Activated naive CD8-positive, alpha-beta T cell treated with anti-CD3 and anti-CD28 coated beads, Interleukin-2, amount 10 ng/mL, durations not matched to agents 7 days and 5 days (primary cell): Measurements from ENCODE around the gene INSC. TPM values are rescaled to one million over a fixed set of nuclear protein-coding genes. Genes with fewer than 3 reads are reported as not detected.

Source experiments
- ATAC-seq: fragments of 150-1000 bp; cut with Tn5 transposase; one replicate; pipeline ENCODE4 v1.10.0; 2021; ENCODE audit warnings: low read depth, moderate library complexity
- POLR2A ChIA-PET: fragments of 350-600 bp; sonication (Branson Sonifier 250); formaldehyde crosslinking; loops from one replicate; lab custom pipeline; 2021; ENCODE audit warnings: antibody characterized with exemption; lab: Charles Lee
- DNase-seq: peaks from one replicate; pipeline ENCODE4 v3.0.0; 2021
- H3K27ac Mint-ChIP-seq: one replicate; pipeline ENCODE4 v1.8.0; 2022; ENCODE audit warnings: mild to moderate bottlenecking, mixed read lengths
- H3K27me3 Mint-ChIP-seq: one replicate; pipeline ENCODE4 v1.8.0; 2022; ENCODE audit warnings: mild to moderate bottlenecking, moderate library complexity, mixed read lengths
- H3K36me3 Mint-ChIP-seq: one replicate; pipeline ENCODE4 v1.8.0; 2021; ENCODE audit warnings: mild to moderate bottlenecking, mixed read lengths
- H3K4me1 Mint-ChIP-seq: one replicate; pipeline ENCODE4 v1.8.0; 2021; ENCODE audit warnings: mixed read lengths
- H3K4me3 Mint-ChIP-seq: one replicate; pipeline ENCODE4 v1.8.0; 2022; ENCODE audit warnings: mild to moderate bottlenecking, moderate library complexity, mixed read lengths
- H3K9me3 Mint-ChIP-seq: one replicate; pipeline ENCODE4 v1.8.0; 2021; ENCODE audit warnings: mixed read lengths
- total RNA-seq, 2 experiments: library from RNA; stranded (reverse); gene quantifications; one replicate each; pipeline ENCODE4 v1.2.3, GENCODE V29; 2021

Gene INSC
- total RNA-seq, 2 experiments from 2014 or later = 0.23 TPM; not detected in 1

- peaks cover 32% of the 10 kb centered on the region for H3K4me1 Mint-ChIP-seq
- H3K4me3 Mint-ChIP-seq = no peak overlapping the region
- no peaks in the 10 kb centered on the region for H3K36me3 Mint-ChIP-seq
- H3K27ac Mint-ChIP-seq = no peak overlapping the region
- DNase-seq (no peak), ATAC-seq (peak; percentile 84)
- peaks cover 51% of the 10 kb centered on the region for H3K27me3 Mint-ChIP-seq
- POLR2A ChIA-PET = interaction anchor here (0.6 to 1.3 kb wide), 2 partner anchors 16 to 111 kb away, joined by 3 read pairs; no protein-coding TSS in a partner anchor
- peaks cover 4% of the 10 kb centered on the region for H3K9me3 Mint-ChIP-seq
Measured at GRCh38 chr11:15118431-15118830, 3.7 kb downstream of the INSC start.

GRCh38 chr11:15119352-15119751 is 4.6 kb downstream of the INSC start:
- POLR2A ChIA-PET = no interaction called here
- ATAC-seq (no peak), DNase-seq (no peak)
- Mint-ChIP-seq H3K9me3 (peaks cover 4% of the 10 kb centered on the region), H3K27me3 (peaks cover 47% of the 10 kb centered on the region), H3K4me1 (peaks cover 27% of the 10 kb centered on the region), H3K36me3 (no peaks in the 10 kb centered on the region), H3K4me3 (no peak overlapping the region), H3K27ac (peak overlapping the region; percentile 19)

GRCh38 chr11:15119826-15120225 is 5.1 kb downstream of the INSC start:
- H3K9me3 Mint-ChIP-seq = peaks cover 4% of the 10 kb centered on the region
- H3K36me3 Mint-ChIP-seq = no peaks in the 10 kb centered on the region
- H3K4me3 Mint-ChIP-seq = no peak overlapping the region
- POLR2A ChIA-PET = no interaction called here
- no peak overlapping the region for H3K27ac Mint-ChIP-seq
- ATAC-seq (no peak), DNase-seq (no peak)
- H3K27me3 Mint-ChIP-seq = peaks cover 45% of the 10 kb centered on the region
- peaks cover 27% of the 10 kb centered on the region for H3K4me1 Mint-ChIP-seq

GRCh38 chr11:15123849-15124248 is 9.1 kb downstream of the INSC start:
- H3K27ac Mint-ChIP-seq = no peak overlapping the region
- ATAC-seq = no peak
- POLR2A ChIA-PET = no interaction called here
- H3K9me3 Mint-ChIP-seq = no peaks in the 10 kb centered on the region
- DNase-seq = no peak
- H3K4me1 Mint-ChIP-seq = peaks cover 11% of the 10 kb centered on the region
- H3K27me3 Mint-ChIP-seq = peaks cover 31% of the 10 kb centered on the region
- no peak overlapping the region for H3K4me3 Mint-ChIP-seq
- H3K36me3 Mint-ChIP-seq = no peaks in the 10 kb centered on the region

- POLR2A ChIA-PET = no interaction called here
- no peaks in the 10 kb centered on the region for H3K9me3 Mint-ChIP-seq
- H3K36me3 Mint-ChIP-seq = no peaks in the 10 kb centered on the region
- peaks cover 31% of the 10 kb centered on the region for H3K27me3 Mint-ChIP-seq
- DNase-seq (no peak), ATAC-seq (no peak)
- peaks cover 6% of the 10 kb centered on the region for H3K4me1 Mint-ChIP-seq
- H3K4me3 Mint-ChIP-seq = no peak overlapping the region
- no peak overlapping the region for H3K27ac Mint-ChIP-seq
Measured at GRCh38 chr11:15124528-15124927, 9.8 kb downstream of the INSC start.

- Mint-ChIP-seq H3K9me3 (no peaks in the 10 kb centered on the region), H3K4me1 (no peaks in the 10 kb centered on the region), H3K4me3 (no peak overlapping the region), H3K27me3 (peaks cover 38% of the 10 kb centered on the region), H3K27ac (no peak overlapping the region), H3K36me3 (no peaks in the 10 kb centered on the region)
- DNase-seq (no peak), ATAC-seq (no peak)
- POLR2A ChIA-PET = no interaction called here
Measured at GRCh38 chr11:15127341-15127740, 12.6 kb downstream of the INSC start.

GRCh38 chr11:15128621-15129020 is 13.9 kb downstream of the INSC start:
- H3K9me3 Mint-ChIP-seq = no peaks in the 10 kb centered on the region

GRCh38 chr11:15136166-15136565 is 21.4 kb downstream of the INSC start:
- H3K36me3 Mint-ChIP-seq = no peaks in the 10 kb centered on the region
- DNase-seq = no peak
- ATAC-seq = no peak

More at GRCh38 chr11:15128621-15129020, 13.9 kb downstream of the INSC start:
- no peak overlapping the region for H3K27ac Mint-ChIP-seq
- no peaks in the 10 kb centered on the region for H3K4me1 Mint-ChIP-seq
- H3K4me3 Mint-ChIP-seq = no peak overlapping the region
- POLR2A ChIA-PET = no interaction called here
- ATAC-seq = no peak
- peaks cover 45% of the 10 kb centered on the region for H3K27me3 Mint-ChIP-seq
- no peak for DNase-seq
- H3K36me3 Mint-ChIP-seq = no peaks in the 10 kb centered on the region

GRCh38 chr11:15139096-15139770 is 24.5 kb downstream of the INSC start:
- H3K36me3 Mint-ChIP-seq = no peaks in the 10 kb centered on the region
- ATAC-seq = no peak
- H3K27ac Mint-ChIP-seq = no peak overlapping the region
- peaks cover 15% of the 10 kb centered on the region for H3K27me3 Mint-ChIP-seq
- no peak for DNase-seq
- H3K9me3 Mint-ChIP-seq = no peaks in the 10 kb centered on the region
- no peak overlapping the region for H3K4me3 Mint-ChIP-seq
- POLR2A ChIA-PET = no interaction called here
- peaks cover 8% of the 10 kb centered on the region for H3K4me1 Mint-ChIP-seq

More at GRCh38 chr11:15136166-15136565, 21.4 kb downstream of the INSC start:
- Mint-ChIP-seq H3K4me3 (no peak overlapping the region), H3K27me3 (peaks cover 41% of the 10 kb centered on the region), H3K4me1 (peaks cover 8% of the 10 kb centered on the region), H3K27ac (no peak overlapping the region), H3K9me3 (no peaks in the 10 kb centered on the region)
- POLR2A ChIA-PET = no interaction called here

GRCh38 chr11:15139958-15140659 is 25.4 kb downstream of the INSC start:
- no peak overlapping the region for H3K4me3 Mint-ChIP-seq
- no peak overlapping the region for H3K27ac Mint-ChIP-seq
- peaks cover 11% of the 10 kb centered on the region for H3K27me3 Mint-ChIP-seq
- POLR2A ChIA-PET = no interaction called here
- DNase-seq = no peak
- peaks cover 8% of the 10 kb centered on the region for H3K4me1 Mint-ChIP-seq
- no peak for ATAC-seq
- H3K9me3 Mint-ChIP-seq = no peaks in the 10 kb centered on the region
- H3K36me3 Mint-ChIP-seq = no peaks in the 10 kb centered on the region

GRCh38 chr11:15141381-15141780 is 26.7 kb downstream of the INSC start:
- ATAC-seq (no peak), DNase-seq (no peak)
- no peak overlapping the region for H3K4me3 Mint-ChIP-seq
- no peaks in the 10 kb centered on the region for H3K36me3 Mint-ChIP-seq
- H3K4me1 Mint-ChIP-seq = peaks cover 8% of the 10 kb centered on the region
- H3K27ac Mint-ChIP-seq = no peak overlapping the region
- no peaks in the 10 kb centered on the region for H3K9me3 Mint-ChIP-seq
- POLR2A ChIA-PET = no interaction called here
- peaks cover 6% of the 10 kb centered on the region for H3K27me3 Mint-ChIP-seq

- Mint-ChIP-seq H3K4me3 (no peak overlapping the region), H3K27ac (no peak overlapping the region), H3K27me3 (peaks cover 3% of the 10 kb centered on the region), H3K9me3 (no peaks in the 10 kb centered on the region), H3K4me1 (peaks cover under 1% of the 10 kb centered on the region), H3K36me3 (no peaks in the 10 kb centered on the region)
- ATAC-seq = no peak
- POLR2A ChIA-PET = interaction anchor here (0.6 kb wide), 1 partner anchor 146 kb away, joined by 3 read pairs; no protein-coding TSS in a partner anchor
- DNase-seq = no peak
Measured at GRCh38 chr11:15142838-15143237, 28.1 kb downstream of the INSC start.

- no peak for ATAC-seq
- Mint-ChIP-seq H3K4me3 (no peak overlapping the region), H3K36me3 (no peaks in the 10 kb centered on the region), H3K9me3 (no peaks in the 10 kb centered on the region), H3K27me3 (peaks cover 3% of the 10 kb centered on the region), H3K4me1 (no peaks in the 10 kb centered on the region), H3K27ac (no peak overlapping the region)
- POLR2A ChIA-PET = no interaction called here
- no peak for DNase-seq
Measured at GRCh38 chr11:15143855-15144254, 29.1 kb downstream of the INSC start.

- Mint-ChIP-seq H3K36me3 (no peaks in the 10 kb centered on the region), H3K9me3 (no peaks in the 10 kb centered on the region), H3K4me3 (no peak overlapping the region), H3K27ac (no peak overlapping the region), H3K4me1 (peaks cover under 1% of the 10 kb centered on the region), H3K27me3 (peaks cover 3% of the 10 kb centered on the region)
- POLR2A ChIA-PET = no interaction called here
- DNase-seq = no peak
- no peak for ATAC-seq
Measured at GRCh38 chr11:15144347-15144746, 29.6 kb downstream of the INSC start.
